ENCODE results near the gene EPS8L2.

Gene EPS8L2

DNA sequence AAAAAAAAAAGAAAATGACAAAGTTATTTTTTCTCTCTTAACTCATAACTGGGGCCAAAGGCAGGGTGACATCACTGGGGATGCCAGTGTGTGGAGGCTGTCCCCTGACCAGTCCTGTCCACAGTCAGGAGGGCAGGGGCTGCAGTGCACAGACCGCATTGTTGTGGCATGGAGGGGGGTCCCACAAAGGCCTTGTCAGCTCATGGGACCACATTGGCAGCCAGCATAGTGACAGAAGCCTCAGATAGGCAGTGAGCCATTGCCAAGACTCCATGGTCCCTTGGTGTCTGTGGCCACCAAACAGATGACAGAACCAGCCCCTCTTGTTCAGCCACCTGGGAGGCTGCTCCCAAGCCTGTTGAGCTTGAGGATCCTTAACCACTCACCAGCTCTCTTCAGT, 6.3 kb upstream of the EPS8L2 start:
- Histone ChIP-seq H4K20me1 (ENCODE audit: insufficient read depth) (no peaks in the 10 kb centered on the region), H3K4me1 (ENCODE audit: low read depth, poor library complexity, severe bottlenecking) (peaks cover 10% of the 10 kb centered on the region), H3K79me2 (ENCODE audit: insufficient read depth, low read depth) (peaks cover 13% of the 10 kb centered on the region; the same call in 1 of the 2 replicates), H3K27ac (no peak overlapping the region), H3K4me2 (no peak overlapping the region), H3K36me3 (ENCODE audit: insufficient read depth) (no peaks in the 10 kb centered on the region), H3K27me3 (ENCODE audit: insufficient read depth, low read depth) (no peaks in the 10 kb centered on the region), H3K9ac (no peak overlapping the region), H2AFZ (ENCODE audit: low read depth) (no peak overlapping the region), H3K4me3 (IDR thresholded peaks at IDR 0.05; ENCODE audit: insufficient read depth, low read depth, low read length) (no peak overlapping the region)
- TF ChIP-seq CTCF (conservative IDR thresholded peaks at IDR 0.05; ENCODE audit: low read depth, low read length) = no peak

DNA sequence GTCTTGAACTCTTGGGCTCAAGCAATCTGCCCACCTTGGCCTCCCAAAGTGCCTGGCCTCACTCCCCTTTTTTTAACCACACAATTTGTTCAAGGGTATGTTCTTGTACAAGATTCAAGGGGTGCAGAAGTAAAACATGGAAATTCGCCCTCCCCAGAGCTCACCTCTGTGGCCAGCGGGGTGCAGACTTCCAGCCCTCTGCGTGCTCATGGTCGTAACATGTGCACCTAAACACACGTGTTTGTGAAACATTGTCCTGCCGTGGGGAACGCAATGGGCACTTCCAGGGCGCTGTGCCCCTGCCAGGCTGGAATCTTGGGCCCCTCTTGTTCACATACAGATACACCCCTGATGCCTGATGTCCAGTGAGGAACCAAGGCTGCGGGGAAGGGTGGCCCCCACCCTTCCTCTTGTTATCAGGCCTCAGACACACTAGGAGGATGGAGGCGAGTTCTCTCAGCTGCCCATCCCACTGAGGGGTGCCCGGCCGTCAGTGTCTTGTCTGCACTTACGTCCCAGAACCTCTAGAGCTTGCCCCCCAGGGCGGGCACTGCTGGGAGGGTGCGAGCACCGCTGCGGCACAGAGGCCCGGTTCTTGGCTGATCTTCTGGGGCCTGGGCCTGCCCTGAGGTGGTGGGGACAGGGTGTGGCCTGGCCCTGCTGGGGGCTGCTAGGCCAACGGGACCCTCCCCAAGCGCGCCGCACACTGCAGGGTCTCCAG, 4.1 kb upstream of the EPS8L2 start:
- Histone ChIP-seq H3K4me3 (IDR thresholded peaks at IDR 0.05; ENCODE audit: insufficient read depth, low read depth, low read length) (no peak overlapping the region), H3K36me3 (ENCODE audit: insufficient read depth) (no peaks in the 10 kb centered on the region), H3K27me3 (ENCODE audit: insufficient read depth, low read depth) (no peaks in the 10 kb centered on the region), H3K4me1 (ENCODE audit: low read depth, poor library complexity, severe bottlenecking) (peaks cover 5% of the 10 kb centered on the region), H3K4me2 (no peak overlapping the region), H2AFZ (ENCODE audit: low read depth) (no peak overlapping the region), H3K27ac (no peak overlapping the region), H4K20me1 (ENCODE audit: insufficient read depth) (no peaks in the 10 kb centered on the region), H3K9ac (no peak overlapping the region), H3K79me2 (ENCODE audit: insufficient read depth, low read depth) (peaks cover 6% of the 10 kb centered on the region; the same call in 1 of the 2 replicates)
- TF ChIP-seq CTCF (conservative IDR thresholded peaks at IDR 0.05; ENCODE audit: low read depth, low read length) = no peak

GRCh38 chr11:702462-703461, 3.3 kb upstream of the EPS8L2 start:
- H3K4me2 ChIP-seq = no peak overlapping the region
- 0 out of 2 replicates have a peak, but pooled peaks cover 3% of the 10 kb centered on the region for H3K79me2 ChIP-seq (ENCODE audit: insufficient read depth, low read depth)
- H2AFZ ChIP-seq (ENCODE audit: low read depth) = no peak overlapping the region
- H4K20me1 ChIP-seq (ENCODE audit: insufficient read depth) = no peaks in the 10 kb centered on the region
- H3K4me3 ChIP-seq (IDR thresholded peaks at IDR 0.05; ENCODE audit: insufficient read depth, low read depth, low read length) = no peak overlapping the region
- TF ChIP-seq CTCF (conservative IDR thresholded peaks at IDR 0.05; ENCODE audit: low read depth, low read length) = no peak
- no peaks in the 10 kb centered on the region for H3K27me3 ChIP-seq (ENCODE audit: insufficient read depth, low read depth)
- H3K9ac ChIP-seq = no peak overlapping the region
- no peaks in the 10 kb centered on the region for H3K4me1 ChIP-seq (ENCODE audit: low read depth, poor library complexity, severe bottlenecking)
- no peaks in the 10 kb centered on the region for H3K36me3 ChIP-seq (ENCODE audit: insufficient read depth)
- no peak overlapping the region for H3K27ac ChIP-seq

GRCh38 chr11:703506-703905, 2.5 kb upstream of the EPS8L2 start:
- Histone ChIP-seq H3K4me1 (ENCODE audit: low read depth, poor library complexity, severe bottlenecking) (no peaks in the 10 kb centered on the region), H3K79me2 (ENCODE audit: insufficient read depth, low read depth) (no peaks in the 10 kb centered on the region), H4K20me1 (ENCODE audit: insufficient read depth) (no peaks in the 10 kb centered on the region), H3K4me3 (IDR thresholded peaks at IDR 0.05; ENCODE audit: insufficient read depth, low read depth, low read length) (no peak overlapping the region), H3K27me3 (ENCODE audit: insufficient read depth, low read depth) (no peaks in the 10 kb centered on the region), H3K9ac (no peak overlapping the region), H3K27ac (no peak overlapping the region), H3K4me2 (no peak overlapping the region), H3K36me3 (ENCODE audit: insufficient read depth) (no peaks in the 10 kb centered on the region), H2AFZ (ENCODE audit: low read depth) (no peak overlapping the region)
- TF ChIP-seq CTCF (conservative IDR thresholded peaks at IDR 0.05; ENCODE audit: low read depth, low read length) = no peak
